Esophagus muscularis mucosa (tissue), 4 donors: Measurements from ENCODE around the gene SEC61A1. TPM values are rescaled to one million over a fixed set of nuclear protein-coding genes. Genes with fewer than 3 reads are reported as not detected.

Source experiments
- DNase-seq: peaks from one replicate; pipeline ENCODE4 v3.0.0-alpha.2; 2017; ENCODE audit errors: extremely low spot score
- H3K27ac ChIP-seq, 4 donors: fragments of 200-600 bp; sonication (generic); replicated peaks in 1 of 4; 1 replicate in 3 of 4; 2 replicates in 1 of 4; pipeline ENCODE4 v1.5.1; 2016 to 2019; ENCODE audit warnings: mild to moderate bottlenecking in 1 of 4
- H3K27me3 ChIP-seq, 4 donors: fragments of 200-600 bp; sonication (generic); one replicate each; pipeline versions ENCODE4 v1.5.1 to v1.6.0; 2016 to 2019
- H3K36me3 ChIP-seq, 4 donors: fragments of 200-600 bp; sonication (generic); one replicate each; pipeline ENCODE4 v1.5.1; 2016 to 2019
- H3K4me1 ChIP-seq, 4 donors: fragments of 200-600 bp; sonication (generic); one replicate each; pipeline ENCODE4 v1.5.1; 2016 to 2019
- H3K4me3 ChIP-seq, 4 donors: fragments of 200-600 bp; sonication (generic); 1 replicate in 2 of 4; 2 replicates in 2 of 4; pipeline ENCODE4 v1.5.1; 2016 to 2019; ENCODE audit warnings: mild to moderate bottlenecking in 4 of 4, moderate library complexity in 1 of 4
- H3K9me3 ChIP-seq, 4 donors: fragments of 200-600 bp; sonication (generic); 1 replicate in 3 of 4; 2 replicates in 1 of 4; pipeline ENCODE4 v1.5.1; 2016 to 2019
- CTCF ChIP-seq, 3 experiments: fragments of 200-600 bp in 2 of 3; fragments of 450-650 bp in 1 of 3; sonication (generic) in 2 of 3; IDR thresholded peaks; one replicate each; pipeline ENCODE4 v1.5.1; 2017 to 2019; ENCODE audit warnings: antibody characterized with exemption in 3 of 3, mild to moderate bottlenecking in 2 of 3, moderate library complexity in 1 of 3
- EP300 ChIP-seq: sonication (generic); formaldehyde crosslinking; IDR thresholded peaks from one replicate; pipeline ENCODE4 v1.6.1; 2017; ENCODE audit warnings: antibody characterized with exemption
- POLR2A ChIP-seq: fragments of 450-650 bp; IDR thresholded peaks from one replicate; pipeline ENCODE4 v1.6.1; 2017; ENCODE audit warnings: antibody characterized with exemption, moderate library complexity, mild to moderate bottlenecking, low read depth
- POLR2AphosphoS5 ChIP-seq, 2 donors: sonication (generic); formaldehyde crosslinking; IDR thresholded peaks; one replicate each; pipeline ENCODE4 v1.6.1; 2017; ENCODE audit warnings: antibody characterized with exemption in 2 of 2
- WGBS: methylation state at CpG from one replicate; pipeline ENCODE4 v1.1.5; 2018; 5-methylcytosine and 5-hydroxymethylcytosine counted together
- intact Hi-C: fragments of 100-400 bp; cut with DNase I; formaldehyde crosslinking; loops from one replicate; pipeline ENCODE4 v1.15.1; 2023
- total RNA-seq, 4 donors: library from RNA; depleted of rRNA; stranded (reverse); fragments of >200 nt; gene quantifications; one replicate each; pipeline versions ENCODE4 v1.1.0 to v1.2.1, GENCODE V29; 2016

SEC61A1 gene
- total RNA-seq, 4 donors from 2014 or later: 67.7 to 110 (median 89.6) TPM

DNA sequence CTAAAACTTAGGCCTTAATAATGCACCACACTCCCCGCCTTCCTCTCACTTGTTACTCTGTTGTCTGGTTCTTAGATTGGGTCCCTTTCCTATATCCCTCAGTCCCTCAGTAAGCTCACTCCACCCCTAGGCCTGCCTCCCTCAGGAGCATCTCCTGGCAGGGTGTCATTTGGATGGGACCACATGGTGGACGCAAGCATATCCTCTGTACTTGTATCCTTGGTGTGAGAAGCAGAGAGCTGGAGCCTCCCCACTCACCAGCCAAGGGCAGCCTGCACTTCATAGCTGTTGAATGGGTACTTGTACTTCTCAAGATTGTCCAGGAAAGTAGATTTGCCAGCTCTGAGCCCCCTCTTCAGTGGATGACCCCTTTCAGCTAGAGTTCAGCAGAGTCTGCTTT lies 11.6 kb downstream of the SEC61A1 start:
- intact Hi-C loops: no loop called here
- no peak for DNase-seq

DNA sequence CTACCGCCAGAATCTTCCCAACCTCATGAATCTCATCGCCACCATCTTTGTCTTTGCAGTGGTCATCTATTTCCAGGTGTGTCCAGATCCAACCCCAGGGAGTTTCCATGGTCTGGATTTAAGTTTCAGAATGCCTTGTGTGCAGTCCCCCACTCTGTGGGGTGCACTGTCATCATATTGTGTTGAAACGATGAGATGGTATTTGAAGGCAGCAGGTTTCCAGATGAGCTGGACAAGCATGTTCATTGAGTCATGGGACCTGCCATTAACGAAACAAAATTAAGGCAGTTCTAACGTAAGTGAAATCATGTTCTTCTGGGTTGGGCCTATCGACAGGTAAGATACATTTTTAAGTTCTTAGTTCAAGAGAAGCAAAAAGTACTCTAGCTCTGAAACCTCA lies 12.7 kb downstream of the SEC61A1 start:
- no peak for TF ChIP-seq EP300
- TF ChIP-seq CTCF (IDR thresholded peaks at IDR 0.05): no peak
- no peak for TF ChIP-seq POLR2AphosphoS5 (IDR thresholded peaks at IDR 0.05)
- no peak for TF ChIP-seq POLR2A
- Histone ChIP-seq H3K4me3 (no peak overlapping the region), H3K27me3 (no peaks in the 10 kb centered on the region), H3K4me1 (peaks cover 0 to 8% (median 0%) of the 10 kb centered on the region in 4 donors), H3K27ac (no peak overlapping the region), H3K36me3 (peaks cover 99 to 100% (median 100%) of the 10 kb centered on the region in 4 donors), H3K9me3 (no peaks in the 10 kb centered on the region)
- 86% methylated on average over 6 of the region's 6 CpGs for WGBS
- no peak for DNase-seq
- intact Hi-C loops: no loop called here

More for the DNA sequence above, 11.6 kb downstream of the SEC61A1 start:
- H3K4me3 ChIP-seq: no peak overlapping the region
- H3K27me3 ChIP-seq: no peaks in the 10 kb centered on the region
- 90% methylated on average over 2 of the region's 2 CpGs for WGBS
- H3K36me3 ChIP-seq: peaks cover 97 to 100% (median 100%) of the 10 kb centered on the region in 4 donors
- no peak for TF ChIP-seq CTCF (IDR thresholded peaks at IDR 0.05)
- TF ChIP-seq POLR2AphosphoS5 (IDR thresholded peaks at IDR 0.05): no peak
- no peak for TF ChIP-seq POLR2A
- TF ChIP-seq EP300: no peak
- no peak overlapping the region for H3K27ac ChIP-seq
- no peaks in the 10 kb centered on the region for H3K9me3 ChIP-seq
- peaks cover 0 to 8% (median 0%) of the 10 kb centered on the region in 4 donors for H3K4me1 ChIP-seq

DNA sequence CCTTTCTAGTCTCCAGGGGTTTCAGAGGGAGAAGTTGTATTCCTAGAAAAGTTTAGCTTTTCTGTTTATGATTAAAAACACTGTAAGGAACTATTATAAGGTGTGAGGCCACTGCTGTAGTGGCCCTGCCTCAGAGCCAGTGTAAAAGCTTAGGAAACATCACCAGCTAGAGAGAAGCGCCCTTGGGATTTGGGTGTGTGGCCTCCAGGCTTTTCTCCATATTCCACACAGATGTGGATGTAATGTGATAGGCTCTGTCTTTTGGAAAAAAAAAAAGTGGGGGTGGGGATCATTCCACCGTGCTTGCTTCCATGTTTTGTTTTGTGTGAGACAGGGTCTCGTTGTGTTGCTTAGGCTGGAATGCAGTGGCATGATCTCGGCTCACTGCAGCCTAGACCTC lies 13.9 kb downstream of the SEC61A1 start:
- 80% methylated on average over 4 of the region's 4 CpGs for WGBS
- TF ChIP-seq CTCF (IDR thresholded peaks at IDR 0.05) (no peak), POLR2A (no peak), POLR2AphosphoS5 (IDR thresholded peaks at IDR 0.05) (no peak), EP300 (no peak)
- H3K36me3 ChIP-seq: peaks cover 97 to 100% (median 100%) of the 10 kb centered on the region in 4 donors

GRCh38 chr3:128066676-128067075 lies 14.4 kb downstream of the SEC61A1 start:
- DNase-seq: no peak
- Histone ChIP-seq H3K9me3 (no peaks in the 10 kb centered on the region), H3K27ac (no peak overlapping the region), H3K4me1 (peaks cover 0 to 1% (median 0%) of the 10 kb centered on the region in 4 donors), H3K27me3 (no peaks in the 10 kb centered on the region), H3K4me3 (no peak overlapping the region), H3K36me3 (peaks cover 94 to 100% (median 100%) of the 10 kb centered on the region in 4 donors)
- no peak for TF ChIP-seq POLR2A
- TF ChIP-seq CTCF (IDR thresholded peaks at IDR 0.05): no peak
- no peak for TF ChIP-seq EP300
- no peak for TF ChIP-seq POLR2AphosphoS5 (IDR thresholded peaks at IDR 0.05)
- intact Hi-C loops: no loop called here
- WGBS: 90% methylated on average over 4 of the region's 9 CpGs

More for the DNA sequence above, 13.9 kb downstream of the SEC61A1 start:
- peaks cover 0 to 5% (median 0%) of the 10 kb centered on the region in 4 donors for H3K4me1 ChIP-seq
- H3K27ac ChIP-seq: no peak overlapping the region
- intact Hi-C loops: no loop called here
- no peak for DNase-seq
- no peaks in the 10 kb centered on the region for H3K9me3 ChIP-seq
- H3K27me3 ChIP-seq: no peaks in the 10 kb centered on the region
- no peak overlapping the region for H3K4me3 ChIP-seq

GRCh38 chr3:128067489-128067888 lies 15.3 kb downstream of the SEC61A1 start:
- Histone ChIP-seq H3K36me3 (peaks cover 88 to 100% (median 100%) of the 10 kb centered on the region in 4 donors), H3K27ac (no peak overlapping the region), H3K4me3 (no peak overlapping the region), H3K9me3 (no peaks in the 10 kb centered on the region), H3K27me3 (no peaks in the 10 kb centered on the region), H3K4me1 (no peaks in the 10 kb centered on the region)
- no peak for TF ChIP-seq CTCF (IDR thresholded peaks at IDR 0.05)
- TF ChIP-seq POLR2AphosphoS5 (IDR thresholded peaks at IDR 0.05): no peak
- no peak for TF ChIP-seq POLR2A
- no peak for TF ChIP-seq EP300
- 64% methylated on average over 7 of the region's 7 CpGs for WGBS
- DNase-seq: peak; percentile 42
- intact Hi-C loops: no loop called here
